Spleen (tissue), 11 donors: ENCODE measurements around the gene SIVA1. TPM values are rescaled to one million over a fixed set of nuclear protein-coding genes. Genes with fewer than 3 reads are reported as not detected.

Source experiments
- DNase-seq: peaks from one replicate; pipeline ENCODE4 v3.0.0-alpha.2; 2020
- H3K27ac ChIP-seq, 8 donors: fragments of 200-600 bp; sonication (generic) in 7 of 8; 1 replicate in 4 of 8; 2 replicates in 4 of 8; pipeline versions ENCODE4 v1.5.0 to v1.8.0; 2016 to 2021; ENCODE audit warnings: inconsistent platforms in 4 of 8, mild to moderate bottlenecking in 4 of 8, moderate library complexity in 1 of 8
- H3K27me3 ChIP-seq, 7 donors: fragments of 200-600 bp; sonication (generic) in 6 of 7; replicated peaks in 1 of 7; 1 replicate in 4 of 7; 2 replicates in 3 of 7; pipeline versions ENCODE4 v1.5.0 to v1.8.0; 2016 to 2021; ENCODE audit warnings: inconsistent platforms in 3 of 7, mild to moderate bottlenecking in 1 of 7
- H3K36me3 ChIP-seq, 6 donors: fragments of 200-600 bp; sonication (generic) in 5 of 6; 1 replicate in 4 of 6; 2 replicates in 2 of 6; pipeline versions ENCODE4 v1.5.0 to v1.8.0; 2016 to 2021; ENCODE audit warnings: inconsistent platforms in 2 of 6
- H3K4me1 ChIP-seq, 6 donors: fragments of 200-600 bp; sonication (generic) in 5 of 6; 1 replicate in 3 of 6; 2 replicates in 3 of 6; pipeline versions ENCODE4 v1.5.0 to v1.8.0; 2016 to 2021; ENCODE audit warnings: inconsistent platforms in 3 of 6
- H3K4me3 ChIP-seq, 8 donors: fragments of 200-600 bp; sonication (generic) in 7 of 8; 1 replicate in 4 of 8; 2 replicates in 4 of 8; pipeline versions ENCODE4 v1.5.0 to v1.8.0; 2016 to 2021; ENCODE audit warnings: inconsistent platforms in 4 of 8, mild to moderate bottlenecking in 4 of 8, moderate library complexity in 2 of 8
- H3K9me3 ChIP-seq, 8 donors: fragments of 200-600 bp; sonication (generic) in 7 of 8; 1 replicate in 4 of 8; 2 replicates in 4 of 8; pipeline versions ENCODE4 v1.5.0 to v1.8.0; 2016 to 2021; ENCODE audit warnings: inconsistent platforms in 4 of 8
- POLR2A ChIP-seq, 3 donors: fragments of 450-650 bp; IDR thresholded peaks; one replicate each; pipeline ENCODE4 v1.5.1; 2017; ENCODE audit warnings: antibody characterized with exemption in 3 of 3, mild to moderate bottlenecking in 1 of 3
- POLR2AphosphoS5 ChIP-seq, 3 donors: sonication (generic); formaldehyde crosslinking; IDR thresholded peaks; one replicate each; pipeline ENCODE4 v1.5.1; 2017; ENCODE audit warnings: antibody characterized with exemption in 3 of 3
- WGBS, 5 donors: extraction: QIAGEN DNeasy Blood & Tissue Kit in 3 of 5; methylation state at CpG; one replicate each; pipeline versions ENCODE4 v1.1.5 to v1.1.7; 2013 to 2018; 5-methylcytosine and 5-hydroxymethylcytosine counted together
- intact Hi-C: fragments of 100-400 bp; cut with DNase I; formaldehyde crosslinking; loops from one replicate; pipeline ENCODE4 v1.15.0; 2023; ENCODE audit warnings: low total_unique reads
- polyA plus RNA-seq, 3 donors: library from polyadenylated mRNA; stranded (reverse); fragments of 200-250 nt; gene quantifications; one replicate each; pipeline ENCODE4 v1.2.1, GENCODE V29; 2013
- total RNA-seq, 7 donors: library from RNA; depleted of rRNA in 3 of 7; stranded (reverse); fragments of >200 nt in 3 of 7; fragmentation: NEBNext Ultra II Directional in 4 of 7; extraction: Animal tissue kit (Norgen Biotek cat#: 25700) in 4 of 7; gene quantifications; one replicate each; pipeline versions ENCODE4 v1.1.0 to v1.2.1, GENCODE V29; 2016 to 2021
- TF ChIP-seq, protein P1 (sequence below), 11 experiments: fragments of 200-600 bp in 7 of 11; fragments of 450-650 bp in 4 of 11; sonication (generic) in 4 of 11; IDR thresholded peaks in 8 of 11; conservative IDR thresholded peaks in 3 of 11; 1 replicate in 7 of 11; 2 replicates in 4 of 11; pipeline versions ENCODE4 v1.4.0 to v1.8.0; 2016 to 2021; ENCODE audit warnings: antibody characterized with exemption in 11 of 11, inconsistent platforms in 4 of 11, mild to moderate bottlenecking in 1 of 11
- donor health status: healthy with polysubstance abuse.
- donor health status: DM: no; HTN: no; CAD: no; lungs with moderate emphysema.
- donor health status: DM: no; HTN: no; CAD: no.
- donor health status: Bipolar disorder and iron deficiency.
- donor health status: healthy.
- donor health status: DM: no; HTN: no; CAD: no.
- donor health status: DM: yes; HTN: yes; CAD: no.

The SIVA1 gene
- total and polyA plus RNA-seq, 10 donors = 56.7 to 226 (median 141) TPM

DNA sequence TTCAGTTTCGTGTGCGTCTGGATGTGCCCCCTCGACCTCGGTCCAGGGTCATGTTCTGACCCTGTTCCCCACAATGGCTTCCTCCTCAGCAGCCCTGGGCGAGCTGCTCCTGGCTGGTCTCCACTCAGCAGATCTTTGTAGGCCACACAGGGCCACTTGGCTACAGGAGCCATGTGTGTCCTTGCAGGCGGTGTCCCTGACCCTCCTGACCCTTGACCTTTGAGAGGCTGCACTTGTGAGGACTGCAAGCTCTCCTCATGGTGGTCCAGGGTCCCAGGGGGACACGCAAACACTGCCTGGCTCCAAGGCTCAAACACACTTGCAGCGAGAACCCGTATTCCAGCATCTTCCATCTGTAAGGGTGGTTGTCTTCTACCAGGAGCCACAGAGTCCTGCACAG, 7.5 kb upstream of the SIVA1 start:
- intact Hi-C loops = no loop called here
- no peak overlapping the region for H3K27ac ChIP-seq
- peak; percentile 71 for DNase-seq
- TF ChIP-seq, protein P1, sequence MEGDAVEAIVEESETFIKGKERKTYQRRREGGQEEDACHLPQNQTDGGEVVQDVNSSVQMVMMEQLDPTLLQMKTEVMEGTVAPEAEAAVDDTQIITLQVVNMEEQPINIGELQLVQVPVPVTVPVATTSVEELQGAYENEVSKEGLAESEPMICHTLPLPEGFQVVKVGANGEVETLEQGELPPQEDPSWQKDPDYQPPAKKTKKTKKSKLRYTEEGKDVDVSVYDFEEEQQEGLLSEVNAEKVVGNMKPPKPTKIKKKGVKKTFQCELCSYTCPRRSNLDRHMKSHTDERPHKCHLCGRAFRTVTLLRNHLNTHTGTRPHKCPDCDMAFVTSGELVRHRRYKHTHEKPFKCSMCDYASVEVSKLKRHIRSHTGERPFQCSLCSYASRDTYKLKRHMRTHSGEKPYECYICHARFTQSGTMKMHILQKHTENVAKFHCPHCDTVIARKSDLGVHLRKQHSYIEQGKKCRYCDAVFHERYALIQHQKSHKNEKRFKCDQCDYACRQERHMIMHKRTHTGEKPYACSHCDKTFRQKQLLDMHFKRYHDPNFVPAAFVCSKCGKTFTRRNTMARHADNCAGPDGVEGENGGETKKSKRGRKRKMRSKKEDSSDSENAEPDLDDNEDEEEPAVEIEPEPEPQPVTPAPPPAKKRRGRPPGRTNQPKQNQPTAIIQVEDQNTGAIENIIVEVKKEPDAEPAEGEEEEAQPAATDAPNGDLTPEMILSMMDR (IDR thresholded peaks at IDR 0.05 in 8 of 11, conservative IDR thresholded peaks at IDR 0.05 in 3 of 11) = no peak
- TF ChIP-seq POLR2A (IDR thresholded peaks at IDR 0.05) (no peak), POLR2AphosphoS5 (IDR thresholded peaks at IDR 0.05) (no peak)
- H3K4me1 ChIP-seq = peaks cover 0 to 32% (median 12%) of the 10 kb centered on the region in 6 donors
- H3K27me3 ChIP-seq = no peaks in the 10 kb centered on the region
- 85 to 91% (median 89%) methylated on average over 6 to 9 of the region's 9 CpGs for WGBS, 5 donors
- no peak overlapping the region for H3K4me3 ChIP-seq
- H3K36me3 ChIP-seq = no peaks in the 10 kb centered on the region
- H3K9me3 ChIP-seq = no peaks in the 10 kb centered on the region

- no peak overlapping the region for H3K4me3 ChIP-seq
- DNase-seq = peak; percentile 62
- H3K27ac ChIP-seq = no peak overlapping the region
- H3K27me3 ChIP-seq = no peaks in the 10 kb centered on the region
- intact Hi-C loops = no loop called here
- TF ChIP-seq, protein P1 (IDR thresholded peaks at IDR 0.05 in 8 of 11, conservative IDR thresholded peaks at IDR 0.05 in 3 of 11) = no peak
- peaks cover 0 to 32% (median 9%) of the 10 kb centered on the region in 6 donors for H3K4me1 ChIP-seq
- H3K9me3 ChIP-seq = no peaks in the 10 kb centered on the region
- H3K36me3 ChIP-seq = no peaks in the 10 kb centered on the region
- 66 to 85% (median 76%) methylated on average over 9 to 13 of the region's 13 CpGs for WGBS, 5 donors
Measured at GRCh38 chr14:104746071-104746545, 6.8 kb upstream of the SIVA1 start.

GRCh38 chr14:104746934-104747481, 5.9 kb upstream of the SIVA1 start:
- DNase-seq = peak; percentile 46
- WGBS, 5 donors = 78 to 93% (median 87%) methylated on average over 7 of the region's 7 CpGs
- no peaks in the 10 kb centered on the region for H3K27me3 ChIP-seq
- H3K4me1 ChIP-seq = peaks cover 2 to 30% (median 8%) of the 10 kb centered on the region in 6 donors
- H3K4me3 ChIP-seq = no peak overlapping the region
- no peaks in the 10 kb centered on the region for H3K9me3 ChIP-seq
- no peak overlapping the region for H3K27ac ChIP-seq
- intact Hi-C loops = no loop called here
- no peaks in the 10 kb centered on the region for H3K36me3 ChIP-seq
- no peak for TF ChIP-seq POLR2AphosphoS5 (IDR thresholded peaks at IDR 0.05)

- Histone ChIP-seq H3K4me3 (no peak overlapping the region), H3K36me3 (no peaks in the 10 kb centered on the region), H3K27ac (peak overlapping the region in 2 of 8 donors; percentile 17 to 40), H3K9me3 (no peaks in the 10 kb centered on the region), H3K27me3 (no peaks in the 10 kb centered on the region), H3K4me1 (peaks cover 2 to 28% (median 10%) of the 10 kb centered on the region in 6 donors)
- intact Hi-C loops = no loop called here
- peak in 2 of 3 donors; percentile 55 to 66 for TF ChIP-seq POLR2AphosphoS5 (IDR thresholded peaks at IDR 0.05)
- TF ChIP-seq, protein P1 (IDR thresholded peaks at IDR 0.05 in 8 of 11, conservative IDR thresholded peaks at IDR 0.05 in 3 of 11) = no peak
- WGBS, 5 donors = 32 to 68% (median 64%) methylated on average over 3 to 9 of the region's 9 CpGs
- DNase-seq = peak; percentile 76
Measured at GRCh38 chr14:104747876-104748275, 5.1 kb upstream of the SIVA1 start.
